A549 (cell line): Measurements from ENCODE around the gene KRTAP10-7. TPM values are rescaled to one million over a fixed set of nuclear protein-coding genes. Genes with fewer than 3 reads are reported as not detected.
"Not testable (repeated sequence)": the region's sequence is repeated elsewhere in the genome, so short reads cannot be mapped to it uniquely, and the experiment has no call there.

Experiments used
- ATAC-seq, 2 experiments: fragments of 200-7000 bp in 1 of 2; fragments of >200 bp in 1 of 2; cut with Nextera tagmentation in 1 of 2; cut with Tn5 transposase in 1 of 2; 3 replicates each; pipeline versions ENCODE4 v1.8.0 to v1.9.1; 2018 to 2020; ENCODE audit warnings: mild to moderate bottlenecking in 1 of 2, moderate library complexity in 1 of 2
- CTCF ChIA-PET: fragments of 300-600 bp; sonication (Branson Sonifier 250); formaldehyde crosslinking; extraction: SDS; loops from one replicate; lab custom pipeline; 2021; ENCODE audit warnings: antibody characterized with exemption, inconsistent platforms; lab: Yijun Ruan, JAX
- POLR2A ChIA-PET: fragments of 350-600 bp; formaldehyde crosslinking; extraction: SDS; loops from one replicate; lab custom pipeline; 2021; ENCODE audit warnings: antibody characterized with exemption, inconsistent platforms; lab: Yijun Ruan, JAX
- DNase-seq, 2 experiments: peaks; one replicate each; pipeline versions ENCODE4 v3.0.0 to v3.0.0-alpha.2; 2011 to 2016; ENCODE audit warnings: low read depth in 1 of 2, low spot score in 1 of 2
- FAIRE-seq: peaks from 2 replicates; lab custom pipeline; 2011; peaks lifted over from hg19 to GRCh38; lab: Jason Lieb, UNC
- H3K27ac ChIP-seq, 2 experiments: fragments of >200 bp; sonication (Bioruptor Twin); formaldehyde crosslinking; 3 replicates each; pipeline ENCODE4 v1.5.1; 2016 to 2017
- H3K4me1 ChIP-seq: fragments of >200 bp; sonication (Bioruptor Twin); formaldehyde crosslinking; 3 replicates; pipeline ENCODE4 v1.6.1; 2016
- H3K4me2 ChIP-seq: fragments of >200 bp; sonication (Bioruptor Twin); formaldehyde crosslinking; 3 replicates; pipeline ENCODE4 v1.6.1; 2016
- H3K4me3 ChIP-seq: fragments of >200 bp; sonication (Bioruptor Twin); formaldehyde crosslinking; 3 replicates; pipeline ENCODE4 v1.5.1; 2016
- H3K9me3 ChIP-seq: fragments of >200 bp; sonication (Bioruptor Twin); formaldehyde crosslinking; 3 replicates; pipeline ENCODE4 v1.6.1; 2016
- CBX2 ChIP-seq: fragments of 200-600 bp; sonication (generic); IDR thresholded peaks from 2 replicates; pipeline ENCODE4 v1.6.1; 2016; ENCODE audit warnings: low read depth, mild to moderate bottlenecking, borderline replicate concordance
- CBX8 ChIP-seq: fragments of 200-600 bp; sonication (generic); IDR thresholded peaks from 2 replicates; pipeline ENCODE4 v1.6.1; 2016
- CEBPB ChIP-seq, 2 experiments: fragments of >200 bp in 1 of 2; sonication (Bioruptor Twin) in 1 of 2; formaldehyde crosslinking in 1 of 2; IDR thresholded peaks; 2 replicates each; pipeline ENCODE4 v1.6.1; 2012 to 2016
- EHMT2 ChIP-seq: fragments of 200-600 bp; sonication (generic); IDR thresholded peaks from 2 replicates; pipeline ENCODE4 v1.6.1; 2016; ENCODE audit warnings: antibody characterized with exemption, low read depth, mild to moderate bottlenecking, moderate library complexity
- EP300 ChIP-seq, 2 experiments: fragments of >200 bp; sonication (Bioruptor Twin); formaldehyde crosslinking; IDR thresholded peaks; 2 replicates in 1 of 2; 3 replicates in 1 of 2; pipeline ENCODE4 v1.6.1; 2016 to 2017
- ESRRA ChIP-seq: fragments of 150-350 bp; IDR thresholded peaks from 2 replicates; pipeline ENCODE4 v1.6.1; 2014; ENCODE audit warnings: mild to moderate bottlenecking, low read length, borderline replicate concordance
- HEYL ChIP-seq: fragments of 250-450 bp; sonication (Bioruptor Pico); IDR thresholded peaks from 2 replicates; pipeline ENCODE4 v1.8.0; 2021; ENCODE audit warnings: mild to moderate bottlenecking, moderate library complexity
- HOXB13 ChIP-seq: fragments of 250-450 bp; sonication (Bioruptor Pico); IDR thresholded peaks from 2 replicates; pipeline ENCODE4 v1.5.0; 2020; ENCODE audit warnings: low read depth, mild to moderate bottlenecking, moderate library complexity
- JUN ChIP-seq, 2 experiments: fragments of >200 bp; sonication (Bioruptor Twin); formaldehyde crosslinking; IDR thresholded peaks; 2 replicates in 1 of 2; 3 replicates in 1 of 2; pipeline ENCODE4 v1.6.1; 2016 to 2017
- KDM5A ChIP-seq: fragments of 200-600 bp; sonication (generic); IDR thresholded peaks from 2 replicates; pipeline ENCODE4 v1.6.1; 2016; ENCODE audit warnings: antibody characterized with exemption, mild to moderate bottlenecking
- MYC ChIP-seq: IDR thresholded peaks from 2 replicates; pipeline ENCODE4 v1.6.1; 2012; ENCODE audit warnings: mild to moderate bottlenecking, inconsistent platforms, low read length, improper control_type of control experiment, borderline replicate concordance
- NPAS2 ChIP-seq: fragments of 250-450 bp; sonication (Bioruptor Pico); IDR thresholded peaks from 2 replicates; pipeline ENCODE4 v1.8.0; 2022; ENCODE audit warnings: mild to moderate bottlenecking, moderate library complexity, borderline replicate concordance
- NR3C1 ChIP-seq: fragments of >200 bp; sonication (Bioruptor Twin); formaldehyde crosslinking; IDR thresholded peaks from 3 replicates; pipeline ENCODE4 v1.6.1; 2017
- RAD21 ChIP-seq, 2 experiments: fragments of >200 bp in 1 of 2; sonication (Bioruptor Twin) in 1 of 2; formaldehyde crosslinking in 1 of 2; IDR thresholded peaks in 1 of 2; conservative IDR thresholded peaks in 1 of 2; 2 replicates in 1 of 2; 3 replicates in 1 of 2; pipeline ENCODE4 v1.6.1; 2012 to 2018; ENCODE audit warnings: inconsistent platforms in 1 of 2
- RCOR1 ChIP-seq: fragments of 150-350 bp; IDR thresholded peaks from 2 replicates; pipeline ENCODE4 v1.6.1; 2014; ENCODE audit warnings: antibody characterized with exemption, low read length, low read depth
- RNF2 ChIP-seq: fragments of 200-600 bp; sonication (generic); IDR thresholded peaks from 2 replicates; pipeline ENCODE4 v1.6.1; 2016; ENCODE audit warnings: low read depth, mild to moderate bottlenecking, antibody characterized with exemption, moderate library complexity, borderline replicate concordance
- SMC3 ChIP-seq: fragments of >200 bp; sonication (Bioruptor Twin); formaldehyde crosslinking; IDR thresholded peaks from 3 replicates; pipeline ENCODE4 v1.6.1; 2018; ENCODE audit warnings: inconsistent platforms
- TFCP2L1 ChIP-seq: fragments of 250-450 bp; sonication (Bioruptor Pico); IDR thresholded peaks from 2 replicates; pipeline ENCODE4 v1.5.0; 2021; ENCODE audit warnings: mild to moderate bottlenecking
- ZC3H11A ChIP-seq: fragments of 450-650 bp; IDR thresholded peaks from 2 replicates; pipeline ENCODE4 v1.6.1; 2014; ENCODE audit warnings: antibody characterized with exemption, mild to moderate bottlenecking
- ZFP36 ChIP-seq: fragments of 450-650 bp; IDR thresholded peaks from 2 replicates; pipeline ENCODE4 v1.6.1; 2014; ENCODE audit warnings: borderline replicate concordance; ENCODE audit not compliant: partially characterized antibody
- WGBS: methylation state at CpG from one replicate; pipeline ENCODE4 v1.1.6; 2017; ENCODE audit errors: missing lambda C conversion rate; 5-methylcytosine and 5-hydroxymethylcytosine counted together
- polyA plus RNA-seq, 4 experiments: library from polyadenylated mRNA; depleted of rRNA in 3 of 4; stranded (reverse); fragments of >200 nt; fragmentation: RNase III in 1 of 4; extraction: RNeasy Plus Mini Kit Qiagen cat#74134 plus additional on column Dnase treatment in 1 of 4; gene quantifications; 2 replicates in 3 of 4; 3 replicates in 1 of 4; pipeline ENCODE4 v1.2.3, GENCODE V29; 2011 to 2017
- TF ChIP-seq, protein P1 (sequence below): fragments of >200 bp; sonication (Bioruptor Twin); formaldehyde crosslinking; IDR thresholded peaks from 3 replicates; pipeline ENCODE4 v1.6.1; 2016
- TF ChIP-seq, protein P2 (sequence below): fragments of 150-350 bp; IDR thresholded peaks from 2 replicates; pipeline ENCODE4 v1.6.1; 2014; ENCODE audit warnings: low read depth, mild to moderate bottlenecking, low read length
- TF ChIP-seq, protein P3 (sequence below): IDR thresholded peaks from 2 replicates; pipeline ENCODE4 v1.6.1; 2012
- TF ChIP-seq, protein P4 (sequence below): IDR thresholded peaks from 2 replicates; pipeline ENCODE4 v1.6.1; 2012
- TF ChIP-seq, protein P5 (sequence below): fragments of 450-650 bp; IDR thresholded peaks from 2 replicates; pipeline ENCODE4 v1.6.1; 2014; ENCODE audit warnings: antibody characterized with exemption

The KRTAP10-7 gene
- polyA plus RNA-seq, 2 of the 4 experiments (the other 2 are of a cell fraction): not detected

DNA sequence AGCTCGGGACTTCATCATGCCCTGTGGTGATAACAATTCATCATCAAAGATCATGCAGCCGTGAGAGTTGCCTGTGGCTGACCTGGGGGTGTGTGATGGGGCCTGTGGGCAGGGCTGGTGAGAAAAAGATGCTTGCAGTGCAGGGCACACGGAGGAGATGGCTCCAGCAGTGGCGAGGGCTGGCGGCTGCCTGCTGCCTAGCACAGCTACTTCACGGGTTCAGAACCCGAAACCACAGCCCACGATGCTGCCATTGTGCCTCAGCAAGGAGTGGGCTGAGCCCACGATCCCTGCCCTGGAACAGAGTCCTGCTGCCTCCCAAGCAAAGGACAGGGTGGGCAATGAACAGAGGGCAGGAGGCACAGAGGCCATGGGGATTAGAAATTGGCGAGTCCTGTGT, 25.9 kb downstream of the KRTAP10-7 start:
- POLR2A ChIA-PET: interaction anchor here (0.6 kb wide), 1 partner anchor 23 kb away, joined by 3 read pairs; no protein-coding TSS in a partner anchor
- FAIRE-seq (no peak), ATAC-seq (no peak)
- H3K4me1 ChIP-seq: no peaks in the 10 kb centered on the region
- 38% methylated on average over 10 of the region's 10 CpGs for WGBS
- H3K27ac ChIP-seq: no peak overlapping the region
- TF ChIP-seq ZC3H11A (no peak), KDM5A (no peak), NPAS2 (CRISPR knock-in tag) (no peak), RNF2 (no peak), CEBPB (IDR thresholded peaks at IDR 0.05) (no peak), MYC (no peak), CBX8 (no peak), TFCP2L1 (CRISPR knock-in tag) (no peak), RAD21 (conservative IDR thresholded peaks at IDR 0.05 in 1 of 2, IDR thresholded peaks at IDR 0.05 in 1 of 2) (no peak), ESRRA (no peak), SMC3 (no peak), ZFP36 (no peak), EP300 (IDR thresholded peaks at IDR 0.05) (no peak), NR3C1 (no peak)
- TF ChIP-seq, protein P1, sequence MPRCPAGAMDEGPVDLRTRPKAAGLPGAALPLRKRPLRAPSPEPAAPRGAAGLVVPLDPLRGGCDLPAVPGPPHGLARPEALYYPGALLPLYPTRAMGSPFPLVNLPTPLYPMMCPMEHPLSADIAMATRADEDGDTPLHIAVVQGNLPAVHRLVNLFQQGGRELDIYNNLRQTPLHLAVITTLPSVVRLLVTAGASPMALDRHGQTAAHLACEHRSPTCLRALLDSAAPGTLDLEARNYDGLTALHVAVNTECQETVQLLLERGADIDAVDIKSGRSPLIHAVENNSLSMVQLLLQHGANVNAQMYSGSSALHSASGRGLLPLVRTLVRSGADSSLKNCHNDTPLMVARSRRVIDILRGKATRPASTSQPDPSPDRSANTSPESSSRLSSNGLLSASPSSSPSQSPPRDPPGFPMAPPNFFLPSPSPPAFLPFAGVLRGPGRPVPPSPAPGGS: no peak
- TF ChIP-seq, protein P2, sequence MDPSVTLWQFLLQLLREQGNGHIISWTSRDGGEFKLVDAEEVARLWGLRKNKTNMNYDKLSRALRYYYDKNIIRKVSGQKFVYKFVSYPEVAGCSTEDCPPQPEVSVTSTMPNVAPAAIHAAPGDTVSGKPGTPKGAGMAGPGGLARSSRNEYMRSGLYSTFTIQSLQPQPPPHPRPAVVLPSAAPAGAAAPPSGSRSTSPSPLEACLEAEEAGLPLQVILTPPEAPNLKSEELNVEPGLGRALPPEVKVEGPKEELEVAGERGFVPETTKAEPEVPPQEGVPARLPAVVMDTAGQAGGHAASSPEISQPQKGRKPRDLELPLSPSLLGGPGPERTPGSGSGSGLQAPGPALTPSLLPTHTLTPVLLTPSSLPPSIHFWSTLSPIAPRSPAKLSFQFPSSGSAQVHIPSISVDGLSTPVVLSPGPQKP: no peak
- TF ChIP-seq, protein P3, sequence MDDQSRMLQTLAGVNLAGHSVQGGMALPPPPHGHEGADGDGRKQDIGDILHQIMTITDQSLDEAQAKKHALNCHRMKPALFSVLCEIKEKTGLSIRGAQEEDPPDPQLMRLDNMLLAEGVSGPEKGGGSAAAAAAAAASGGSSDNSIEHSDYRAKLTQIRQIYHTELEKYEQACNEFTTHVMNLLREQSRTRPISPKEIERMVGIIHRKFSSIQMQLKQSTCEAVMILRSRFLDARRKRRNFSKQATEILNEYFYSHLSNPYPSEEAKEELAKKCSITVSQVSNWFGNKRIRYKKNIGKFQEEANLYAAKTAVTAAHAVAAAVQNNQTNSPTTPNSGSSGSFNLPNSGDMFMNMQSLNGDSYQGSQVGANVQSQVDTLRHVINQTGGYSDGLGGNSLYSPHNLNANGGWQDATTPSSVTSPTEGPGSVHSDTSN: no peak
- TF ChIP-seq, all 56 proteins: peak for 0
- no peak for DNase-seq
- H3K4me3 ChIP-seq: no peak overlapping the region
- H3K9me3 ChIP-seq: peaks cover 17% of the 10 kb centered on the region; the same call in 2 of the 3 replicates
- no peak overlapping the region for H3K4me2 ChIP-seq
- CTCF ChIA-PET: no interaction called here

DNA sequence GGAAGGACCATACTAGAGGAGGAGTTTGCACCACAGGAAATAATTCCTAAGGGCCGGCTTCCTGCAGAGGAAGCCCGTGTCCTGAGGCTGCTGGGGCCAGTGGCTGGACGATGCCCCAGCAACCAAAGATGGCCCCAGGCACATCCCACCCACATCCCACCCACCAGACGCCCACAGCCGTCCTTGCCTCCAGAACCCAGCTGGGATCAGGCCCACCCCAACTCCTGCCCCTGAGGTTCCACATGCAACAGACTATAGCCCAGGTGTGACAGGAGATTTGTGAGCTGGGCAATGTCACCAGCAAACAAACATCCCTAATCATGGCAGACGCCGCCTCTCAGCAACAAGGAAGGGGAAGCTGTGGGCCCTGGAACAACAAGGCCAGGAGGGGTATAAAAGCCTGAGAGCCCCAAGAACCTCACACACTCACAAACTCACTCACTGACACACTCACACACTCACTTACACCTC, 26.3 kb downstream of the KRTAP10-7 start, which contains the start of gene KRTAP10-9:
Gene KRTAP10-9, plus strand, starts transcription at position 421 of the 471 bp plus-strand sequence. CDS start 79 bp downstream, outside the sequence.
- ChIA-PET CTCF (no interaction called here), POLR2A (interaction anchor here (0.6 kb wide), 1 partner anchor 23 kb away, joined by 3 read pairs; no protein-coding TSS in a partner anchor)
- no peak within 1 kb of the TSS for H3K27ac ChIP-seq
- peaks cover 19% of the 10 kb centered on the region; the same call in 2 of the 3 replicates for H3K9me3 ChIP-seq
- DNase-seq (no peak), FAIRE-seq (no peak), ATAC-seq (no peak)
- no peaks in the 10 kb centered on the region for H3K4me1 ChIP-seq
- no peak within 1 kb of the TSS for H3K4me2 ChIP-seq
- TF ChIP-seq NR3C1: no peak
- TF ChIP-seq JUN (IDR thresholded peaks at IDR 0.05): no peak
- TF ChIP-seq, protein P2: no peak
- TF ChIP-seq HEYL (CRISPR knock-in tag): no peak
- TF ChIP-seq HOXB13: no peak
- TF ChIP-seq, protein P4, sequence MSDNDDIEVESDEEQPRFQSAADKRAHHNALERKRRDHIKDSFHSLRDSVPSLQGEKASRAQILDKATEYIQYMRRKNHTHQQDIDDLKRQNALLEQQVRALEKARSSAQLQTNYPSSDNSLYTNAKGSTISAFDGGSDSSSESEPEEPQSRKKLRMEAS: no peak
- TF ChIP-seq NPAS2 (CRISPR knock-in tag): no peak
- TF ChIP-seq, protein P5, sequence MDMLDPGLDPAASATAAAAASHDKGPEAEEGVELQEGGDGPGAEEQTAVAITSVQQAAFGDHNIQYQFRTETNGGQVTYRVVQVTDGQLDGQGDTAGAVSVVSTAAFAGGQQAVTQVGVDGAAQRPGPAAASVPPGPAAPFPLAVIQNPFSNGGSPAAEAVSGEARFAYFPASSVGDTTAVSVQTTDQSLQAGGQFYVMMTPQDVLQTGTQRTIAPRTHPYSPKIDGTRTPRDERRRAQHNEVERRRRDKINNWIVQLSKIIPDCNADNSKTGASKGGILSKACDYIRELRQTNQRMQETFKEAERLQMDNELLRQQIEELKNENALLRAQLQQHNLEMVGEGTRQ: no peak
- no peak for TF ChIP-seq CBX2
- no peak for TF ChIP-seq RCOR1
- no peak for TF ChIP-seq EHMT2
- WGBS: 38% methylated on average over 5 of the region's 7 CpGs
- no peak within 1 kb of the TSS for H3K4me3 ChIP-seq

DNA sequence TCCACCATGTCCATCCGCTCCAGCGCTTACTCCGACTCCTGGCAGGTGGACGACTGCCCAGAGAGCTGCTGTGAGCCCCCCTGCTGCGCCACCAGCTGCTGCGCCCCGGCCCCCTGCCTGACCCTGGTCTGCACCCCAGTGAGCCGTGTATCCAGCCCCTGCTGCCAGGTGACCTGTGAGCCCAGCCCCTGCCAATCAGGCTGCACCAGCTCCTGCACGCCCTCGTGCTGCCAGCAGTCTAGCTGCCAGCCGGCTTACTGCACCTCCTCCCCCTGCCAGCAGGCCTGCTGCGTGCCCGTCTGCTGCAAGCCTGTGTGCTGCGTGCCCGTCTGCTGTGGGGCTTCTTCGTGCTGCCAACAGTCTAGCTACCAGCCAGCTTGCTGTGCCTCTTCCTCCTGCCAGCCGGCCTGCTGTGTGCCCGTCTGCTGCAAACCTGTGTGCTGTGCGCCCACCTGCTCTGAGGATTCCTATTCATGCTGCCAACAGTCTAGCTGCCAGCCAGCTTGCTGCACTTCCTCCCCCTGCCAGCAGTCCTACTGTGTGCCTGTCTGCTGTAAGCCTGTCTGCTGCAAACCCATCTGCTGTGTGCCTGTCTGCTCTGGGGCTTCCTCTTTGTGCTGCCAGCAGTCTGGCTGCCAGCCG, 26.9 kb downstream of the KRTAP10-7 start:
- FAIRE-seq, H3K4me3 ChIP-seq, H3K4me1 ChIP-seq, CTCF ChIA-PET, H3K4me2 ChIP-seq, POLR2A ChIA-PET, DNase-seq, ATAC-seq, H3K27ac ChIP-seq: not testable (repeated sequence)
- H3K9me3 ChIP-seq: peaks cover 23% of the 10 kb centered on the region; the same call in 2 of the 3 replicates
- WGBS: 89% methylated on average over 4 of the region's 20 CpGs

DNA sequence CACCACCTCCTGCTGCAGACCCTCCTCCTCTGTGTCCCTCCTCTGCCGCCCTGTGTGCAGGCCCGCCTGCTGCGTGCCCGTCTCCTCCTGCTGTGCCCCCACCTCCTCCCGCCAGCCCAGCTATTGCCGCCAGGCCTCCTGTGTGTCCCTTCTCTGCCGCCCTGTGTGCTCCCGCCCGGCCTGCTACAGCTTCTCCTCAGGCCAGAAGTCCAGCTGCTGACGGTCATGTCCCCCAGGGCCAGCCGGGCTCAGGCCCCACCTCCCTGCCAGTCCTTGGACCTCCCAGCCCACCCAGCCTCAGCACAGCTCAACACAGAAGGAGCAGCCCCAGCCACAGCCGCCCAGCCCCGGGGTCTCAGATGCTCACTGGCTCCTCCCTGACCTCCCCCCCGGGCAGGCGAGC, 27.4 kb downstream of the KRTAP10-7 start:
- DNase-seq, POLR2A ChIA-PET, FAIRE-seq, CTCF ChIA-PET, H3K27ac ChIP-seq, ATAC-seq, H3K4me2 ChIP-seq, H3K4me3 ChIP-seq, H3K4me1 ChIP-seq: not testable (repeated sequence)
- 40% methylated on average over 1 of the region's 15 CpGs for WGBS
- H3K9me3 ChIP-seq: peaks cover 19% of the 10 kb centered on the region; the same call in 2 of the 3 replicates
